MM.1S (cell line): ENCODE results near the gene VAV2.

Source experiments
- DNase-seq: peaks from one replicate; pipeline ENCODE4 v3.0.0-alpha.2; 2015
- H2AFZ ChIP-seq: fragments of 300-600 bp; sonication (generic); 2 replicates; pipeline ENCODE4 v1.6.0; 2016; ENCODE audit warnings: antibody characterized with exemption, low read length
- H3F3A ChIP-seq: fragments of 300-600 bp; sonication (generic); 2 replicates; pipeline ENCODE4 v1.6.1; 2016; ENCODE audit warnings: mild to moderate bottlenecking, antibody characterized with exemption, low read length, moderate library complexity, mixed read lengths; ENCODE audit not compliant: insufficient read depth
- H3K27ac ChIP-seq: fragments of 300-600 bp; sonication (generic); 2 replicates; pipeline ENCODE4 v1.5.1; 2016; ENCODE audit warnings: mild to moderate bottlenecking, low read length
- H3K27me3 ChIP-seq: fragments of 300-600 bp; sonication (generic); replicated peaks from 2 replicates; pipeline ENCODE4 v1.6.0; 2016; ENCODE audit warnings: low read length; ENCODE audit not compliant: insufficient read depth
- H3K36me3 ChIP-seq: fragments of 300-600 bp; sonication (generic); replicated peaks from 2 replicates; pipeline ENCODE4 v1.6.1; 2016; ENCODE audit warnings: mild to moderate bottlenecking, low read length, mixed read lengths; ENCODE audit not compliant: insufficient read depth
- H3K4me1 ChIP-seq: fragments of 300-600 bp; sonication (generic); 2 replicates; pipeline ENCODE4 v1.6.1; 2016; ENCODE audit warnings: low read length, mixed read lengths
- H3K4me2 ChIP-seq: fragments of 300-600 bp; sonication (generic); 2 replicates; pipeline ENCODE4 v1.6.0; 2016; ENCODE audit warnings: low read depth, low read length
- H3K4me3 ChIP-seq: fragments of 300-600 bp; sonication (generic); 2 replicates; pipeline ENCODE4 v1.5.1; 2016; ENCODE audit warnings: low read length, mixed read lengths
- H3K79me2 ChIP-seq: fragments of 300-600 bp; sonication (generic); 2 replicates; pipeline ENCODE4 v1.6.1; 2016; ENCODE audit warnings: mixed run types, low read length, mixed read lengths
- H3K9ac ChIP-seq: fragments of 300-600 bp; sonication (generic); 2 replicates; pipeline ENCODE4 v1.6.1; 2016; ENCODE audit warnings: low read length, mixed read lengths
- H3K9me2 ChIP-seq: fragments of 300-600 bp; sonication (generic); replicated peaks from 2 replicates; pipeline ENCODE4 v1.6.1; 2016; ENCODE audit warnings: mild to moderate bottlenecking, low read length, mixed read lengths; ENCODE audit not compliant: insufficient read depth
- H3K9me3 ChIP-seq: fragments of 300-600 bp; sonication (generic); replicated peaks from 2 replicates; pipeline ENCODE4 v1.6.1; 2016; ENCODE audit warnings: mild to moderate bottlenecking, low read length, mixed read lengths; ENCODE audit not compliant: insufficient read depth
- H4K20me1 ChIP-seq: fragments of 300-600 bp; sonication (generic); 2 replicates; pipeline ENCODE4 v1.6.1; 2016; ENCODE audit warnings: mild to moderate bottlenecking, low read length, moderate library complexity, mixed read lengths; ENCODE audit not compliant: insufficient read depth
- EZH2 ChIP-seq: fragments of 300-600 bp; sonication (generic); optimal IDR thresholded peaks from 2 replicates; pipeline ENCODE3; 2017; ENCODE audit warnings: low read depth, mild to moderate bottlenecking, antibody characterized with exemption, low read length, mixed read lengths
- EZH2phosphoT487 ChIP-seq: fragments of 300-600 bp; sonication (generic); IDR thresholded peaks from 2 replicates; pipeline ENCODE4 v1.6.1; 2018; ENCODE audit warnings: antibody characterized with exemption, low read length
- TF ChIP-seq, protein P1 (sequence below): fragments of 300-600 bp; sonication (generic); IDR thresholded peaks from 2 replicates; pipeline ENCODE4 v1.5.1; 2016; ENCODE audit warnings: antibody characterized with exemption, low read length, mixed read lengths

VAV2 gene

DNA sequence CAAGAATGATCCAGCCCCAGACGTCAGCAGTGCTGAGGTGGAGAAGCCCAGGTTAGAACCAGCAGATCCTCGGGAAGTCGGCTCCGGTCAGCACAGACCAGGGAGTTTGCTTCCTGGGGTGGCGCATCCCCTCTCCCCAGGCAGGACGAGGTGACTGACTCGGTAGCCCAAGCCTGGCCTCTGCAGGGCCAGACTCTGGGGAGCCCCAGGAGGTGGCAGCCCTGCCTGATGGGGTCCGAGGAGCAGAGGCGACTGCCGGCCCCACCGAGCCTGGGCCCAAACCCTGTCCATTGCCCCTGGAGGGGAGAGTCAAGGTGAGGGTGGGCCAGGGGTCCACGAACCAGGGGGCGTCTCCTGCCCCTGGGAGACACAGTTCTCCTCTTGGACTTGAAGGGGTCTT is 201.1 kb downstream of the VAV2 start:
- Histone ChIP-seq H3K79me2 (no peaks in the 10 kb centered on the region), H3F3A (no peaks in the 10 kb centered on the region), H3K9ac (no peak overlapping the region), H3K4me1 (no peaks in the 10 kb centered on the region), H3K4me3 (no peak overlapping the region), H2AFZ (no peak overlapping the region), H4K20me1 (no peaks in the 10 kb centered on the region), H3K36me3 (no peaks in the 10 kb centered on the region), H3K4me2 (no peak overlapping the region), H3K27ac (no peak overlapping the region), H3K9me2 (no peaks in the 10 kb centered on the region), H3K9me3 (no peaks in the 10 kb centered on the region), H3K27me3 (peaks cover 14% of the 10 kb centered on the region)
- TF ChIP-seq EZH2phosphoT487 (no peak), EZH2 (no peak)
- TF ChIP-seq, protein P1, sequence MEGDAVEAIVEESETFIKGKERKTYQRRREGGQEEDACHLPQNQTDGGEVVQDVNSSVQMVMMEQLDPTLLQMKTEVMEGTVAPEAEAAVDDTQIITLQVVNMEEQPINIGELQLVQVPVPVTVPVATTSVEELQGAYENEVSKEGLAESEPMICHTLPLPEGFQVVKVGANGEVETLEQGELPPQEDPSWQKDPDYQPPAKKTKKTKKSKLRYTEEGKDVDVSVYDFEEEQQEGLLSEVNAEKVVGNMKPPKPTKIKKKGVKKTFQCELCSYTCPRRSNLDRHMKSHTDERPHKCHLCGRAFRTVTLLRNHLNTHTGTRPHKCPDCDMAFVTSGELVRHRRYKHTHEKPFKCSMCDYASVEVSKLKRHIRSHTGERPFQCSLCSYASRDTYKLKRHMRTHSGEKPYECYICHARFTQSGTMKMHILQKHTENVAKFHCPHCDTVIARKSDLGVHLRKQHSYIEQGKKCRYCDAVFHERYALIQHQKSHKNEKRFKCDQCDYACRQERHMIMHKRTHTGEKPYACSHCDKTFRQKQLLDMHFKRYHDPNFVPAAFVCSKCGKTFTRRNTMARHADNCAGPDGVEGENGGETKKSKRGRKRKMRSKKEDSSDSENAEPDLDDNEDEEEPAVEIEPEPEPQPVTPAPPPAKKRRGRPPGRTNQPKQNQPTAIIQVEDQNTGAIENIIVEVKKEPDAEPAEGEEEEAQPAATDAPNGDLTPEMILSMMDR, result no peak
- no peak for DNase-seq

DNA sequence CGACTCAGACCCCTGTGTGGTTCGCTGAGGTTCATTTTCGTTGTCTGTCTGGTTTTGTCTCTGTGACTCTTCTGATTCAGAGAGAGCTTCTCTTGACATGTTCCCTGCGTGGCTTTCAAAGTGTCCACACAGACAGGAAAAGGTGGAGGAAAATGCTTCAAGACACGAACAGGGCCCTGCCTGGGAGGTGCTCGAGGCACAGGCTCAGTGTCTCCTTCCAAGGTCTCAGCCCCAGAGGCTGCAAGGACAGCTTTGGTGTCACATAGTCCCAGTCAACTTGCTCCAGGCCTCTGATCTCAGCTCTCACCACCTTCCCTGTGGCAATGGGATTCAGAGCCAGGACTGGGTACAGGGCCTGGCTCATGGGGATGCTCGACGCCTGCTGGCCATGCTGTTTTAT is 202.3 kb downstream of the VAV2 start:
- Histone ChIP-seq H3K79me2 (no peaks in the 10 kb centered on the region), H3K9me2 (no peaks in the 10 kb centered on the region), H3K9me3 (no peaks in the 10 kb centered on the region), H3K36me3 (no peaks in the 10 kb centered on the region), H3K9ac (no peak overlapping the region), H3K4me2 (no peak overlapping the region), H3K4me3 (no peak overlapping the region), H3F3A (no peaks in the 10 kb centered on the region), H3K27me3 (peaks cover 5% of the 10 kb centered on the region), H2AFZ (no peak overlapping the region), H4K20me1 (no peaks in the 10 kb centered on the region), H3K27ac (no peak overlapping the region), H3K4me1 (no peaks in the 10 kb centered on the region)
- TF ChIP-seq, protein P1, result no peak
- TF ChIP-seq EZH2phosphoT487 (no peak), EZH2 (no peak)
- DNase-seq, result no peak

DNA sequence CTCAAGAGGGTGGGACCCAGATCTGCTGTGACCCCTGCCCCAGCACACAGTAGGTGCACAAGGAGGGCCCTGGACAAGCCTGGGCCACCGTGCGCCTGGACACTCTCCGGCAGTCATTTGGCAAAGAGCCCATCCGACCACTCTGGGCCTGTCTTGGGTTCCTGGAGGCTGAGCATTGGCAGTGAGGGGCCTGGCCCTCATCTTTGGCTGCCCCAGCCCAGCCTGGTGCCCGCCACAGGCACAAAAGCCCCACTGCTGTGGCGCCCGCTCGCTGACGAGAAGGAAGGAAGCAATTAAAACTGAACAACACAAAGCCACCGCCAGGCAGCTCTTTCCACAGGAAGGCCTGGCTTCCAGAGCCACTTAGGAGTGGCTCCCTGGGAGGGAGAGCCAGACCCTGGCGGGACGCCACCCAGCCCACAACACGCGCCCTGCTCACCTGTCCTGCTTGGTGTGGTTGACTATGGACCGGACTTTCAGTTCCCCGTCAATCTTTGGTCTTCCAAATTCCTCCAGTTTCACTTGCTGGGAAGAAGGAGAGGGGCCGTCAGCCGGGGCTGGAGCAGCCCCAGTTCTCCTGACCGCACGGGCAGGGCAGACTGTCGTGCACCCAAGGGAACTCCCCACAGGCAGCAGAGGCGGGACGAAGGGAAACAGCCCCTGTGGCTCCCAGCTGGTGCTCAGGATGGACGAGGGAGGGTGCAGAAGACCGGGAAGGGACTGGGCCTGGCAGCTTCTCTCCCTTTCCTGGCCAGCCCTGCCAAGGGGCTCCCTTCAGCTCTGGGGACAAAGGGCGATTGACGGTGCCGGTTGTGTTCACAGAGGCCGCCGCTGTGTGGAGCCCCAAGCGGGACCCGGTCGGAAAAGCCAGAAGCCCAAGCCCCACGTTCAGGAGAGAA is 203.1 kb downstream of the VAV2 start:
- Histone ChIP-seq H3K4me1 (no peaks in the 10 kb centered on the region), H3K4me3 (no peak overlapping the region), H3K9ac (no peak overlapping the region), H3K4me2 (no peak overlapping the region), H3K27ac (no peak overlapping the region), H3K36me3 (no peaks in the 10 kb centered on the region), H3K27me3 (no peaks in the 10 kb centered on the region; the same call in none of the 2 replicates), H3K9me3 (no peaks in the 10 kb centered on the region), H3F3A (no peaks in the 10 kb centered on the region), H2AFZ (no peak overlapping the region), H3K9me2 (no peaks in the 10 kb centered on the region), H4K20me1 (no peaks in the 10 kb centered on the region), H3K79me2 (no peaks in the 10 kb centered on the region)
- DNase-seq, result no peak
- no peak for TF ChIP-seq EZH2phosphoT487
- TF ChIP-seq, protein P1, result no peak
- no peak for TF ChIP-seq EZH2
